ENCODE results near the gene AKT3.

Gene AKT3

DNA sequence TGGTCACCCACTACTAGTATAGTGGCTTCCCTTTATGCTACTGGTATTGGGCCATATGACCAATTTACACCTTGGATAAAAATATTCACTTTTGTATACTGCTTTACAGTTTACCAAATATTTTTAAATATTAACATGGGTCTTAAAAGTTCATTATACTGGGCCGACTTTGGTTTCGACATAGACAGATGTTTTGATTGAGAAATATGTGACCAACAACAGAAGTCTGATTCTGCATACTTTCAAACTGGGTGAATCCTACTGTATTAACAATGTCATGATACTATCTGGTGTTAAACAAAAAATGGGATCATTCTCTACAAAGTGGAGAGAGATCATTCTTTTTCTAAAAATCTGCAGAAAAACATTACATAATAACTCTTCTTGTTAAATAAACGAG lies 134.8 kb downstream of the AKT3 start:
- DNase-seq = no peak
- Histone ChIP-seq H3K36me3 (no peaks in the 10 kb centered on the region), H3K27ac (no peak overlapping the region), H3K9me3 (ENCODE audit: severe bottlenecking) (no peaks in the 10 kb centered on the region), H3K4me3 (ENCODE audit: low read depth, low read length) (no peak overlapping the region), H3K27me3 (ENCODE audit: insufficient read depth, low read depth, severe bottlenecking) (no peaks in the 10 kb centered on the region)
- TF ChIP-seq CTCF (IDR thresholded peaks at IDR 0.05; ENCODE audit: low read depth, low read length) = no peak

DNA sequence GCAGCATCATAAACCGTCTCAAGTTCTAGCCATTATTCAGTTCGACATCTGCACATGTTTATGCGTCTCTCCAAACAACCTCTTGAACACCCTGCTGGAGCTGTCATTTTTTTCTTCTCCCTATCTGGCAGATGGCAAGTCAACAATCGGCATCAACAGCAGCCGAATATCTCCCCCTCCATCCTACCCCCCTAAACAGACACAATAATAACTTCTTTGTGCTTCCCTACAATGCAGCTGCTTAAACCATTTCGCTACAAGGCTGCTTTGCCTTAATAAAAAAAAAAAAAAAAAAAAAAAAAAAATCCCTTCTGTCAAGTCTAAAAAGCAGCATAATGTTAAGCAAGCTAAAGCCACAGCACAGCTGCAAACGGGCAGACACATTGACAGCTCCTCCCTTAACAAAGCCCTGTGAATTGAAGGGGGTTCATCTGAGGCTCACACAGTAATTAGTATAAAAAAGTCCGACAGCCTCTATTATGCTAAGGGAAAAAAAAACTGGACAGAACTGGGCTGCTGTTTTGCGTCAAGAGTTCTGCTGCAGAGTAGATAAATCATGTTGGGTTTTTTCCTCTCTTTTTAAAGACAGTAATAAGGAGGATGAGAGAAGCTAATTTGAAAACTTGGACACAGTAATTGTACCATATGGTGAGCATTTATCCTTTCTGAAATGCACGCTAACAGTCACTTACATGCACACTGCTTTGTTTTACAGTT lies 136.4 kb downstream of the AKT3 start:
- peak overlapping the region; percentile 61 for H3K27ac ChIP-seq
- no peaks in the 10 kb centered on the region for H3K27me3 ChIP-seq (ENCODE audit: insufficient read depth, low read depth, severe bottlenecking)
- TF ChIP-seq CTCF (IDR thresholded peaks at IDR 0.05; ENCODE audit: low read depth, low read length) = no peak
- no peaks in the 10 kb centered on the region for H3K36me3 ChIP-seq
- peak; percentile 74 for DNase-seq
- H3K9me3 ChIP-seq (ENCODE audit: severe bottlenecking) = no peaks in the 10 kb centered on the region
- peak overlapping the region; percentile 63 for H3K4me3 ChIP-seq (ENCODE audit: low read depth, low read length)

DNA sequence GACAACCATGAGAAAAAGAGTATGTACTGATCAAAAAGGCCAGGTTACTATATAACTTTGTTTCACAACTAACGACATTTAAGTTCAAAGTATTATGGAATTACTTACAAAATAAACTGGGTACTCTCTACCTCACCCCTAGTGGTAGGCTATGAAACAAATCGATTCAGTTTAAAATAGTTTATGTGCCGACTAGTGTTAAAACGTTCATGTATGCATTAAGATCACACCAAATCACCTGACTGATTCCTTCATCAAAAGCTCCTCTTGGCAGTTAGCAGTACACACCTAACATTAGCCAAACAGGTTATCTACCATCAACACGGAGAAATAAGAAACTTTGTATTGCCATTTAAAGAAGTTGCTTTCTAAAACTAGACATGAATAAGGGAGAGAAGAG lies 137.1 kb downstream of the AKT3 start:
- DNase-seq = no peak
- peak overlapping the region; percentile 63 for H3K4me3 ChIP-seq (ENCODE audit: low read depth, low read length)
- no peaks in the 10 kb centered on the region for H3K27me3 ChIP-seq (ENCODE audit: insufficient read depth, low read depth, severe bottlenecking)
- H3K36me3 ChIP-seq = no peaks in the 10 kb centered on the region
- H3K27ac ChIP-seq = peak overlapping the region; percentile 61
- no peaks in the 10 kb centered on the region for H3K9me3 ChIP-seq (ENCODE audit: severe bottlenecking)
- TF ChIP-seq CTCF (IDR thresholded peaks at IDR 0.05; ENCODE audit: low read depth, low read length) = peak; percentile 24; the same call in 1 of the 2 replicates

- DNase-seq = no peak
- no peaks in the 10 kb centered on the region for H3K9me3 ChIP-seq (ENCODE audit: severe bottlenecking)
- no peaks in the 10 kb centered on the region for H3K36me3 ChIP-seq
- H3K27me3 ChIP-seq (ENCODE audit: insufficient read depth, low read depth, severe bottlenecking) = no peaks in the 10 kb centered on the region
- H3K4me3 ChIP-seq (ENCODE audit: low read depth, low read length) = no peak overlapping the region
- peak overlapping the region; percentile 61 for H3K27ac ChIP-seq
- no peak for TF ChIP-seq CTCF (IDR thresholded peaks at IDR 0.05; ENCODE audit: low read depth, low read length)
Observed at GRCh38 chr1:243712242-243712641, 137.8 kb downstream of the AKT3 start.

GRCh38 chr1:243710467-243710866 lies 139.6 kb downstream of the AKT3 start:
- Histone ChIP-seq H3K27me3 (ENCODE audit: insufficient read depth, low read depth, severe bottlenecking) (no peaks in the 10 kb centered on the region), H3K4me3 (ENCODE audit: low read depth, low read length) (no peak overlapping the region), H3K27ac (no peak overlapping the region), H3K9me3 (ENCODE audit: severe bottlenecking) (no peaks in the 10 kb centered on the region), H3K36me3 (no peaks in the 10 kb centered on the region)
- no peak for DNase-seq
- no peak for TF ChIP-seq CTCF (IDR thresholded peaks at IDR 0.05; ENCODE audit: low read depth, low read length)

DNA sequence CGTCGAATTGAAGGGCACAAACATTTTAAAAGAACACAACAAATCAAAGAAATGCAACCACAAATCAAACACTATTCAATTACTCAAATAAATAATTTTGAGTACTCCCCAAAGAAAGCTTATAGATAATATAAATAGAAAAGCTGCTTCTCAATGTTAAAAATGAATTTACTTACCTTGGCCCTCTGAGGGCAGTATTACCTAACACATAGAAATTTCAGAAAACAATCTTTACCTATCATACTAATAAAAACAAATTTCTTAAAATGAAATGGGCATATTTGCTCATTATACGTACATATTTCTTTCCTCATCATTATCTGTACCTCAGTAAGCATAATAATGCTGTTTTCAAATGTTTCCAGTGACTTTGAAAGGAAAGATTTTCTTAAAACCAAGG lies 141.8 kb downstream of the AKT3 start:
- H3K9me3 ChIP-seq (ENCODE audit: severe bottlenecking) = no peaks in the 10 kb centered on the region
- H3K4me3 ChIP-seq (ENCODE audit: low read depth, low read length) = no peak overlapping the region
- no peak overlapping the region for H3K27ac ChIP-seq
- H3K27me3 ChIP-seq (ENCODE audit: insufficient read depth, low read depth, severe bottlenecking) = no peaks in the 10 kb centered on the region
- DNase-seq = no peak
- TF ChIP-seq CTCF (IDR thresholded peaks at IDR 0.05; ENCODE audit: low read depth, low read length) = no peak
- H3K36me3 ChIP-seq = no peaks in the 10 kb centered on the region
